MG63 (cell line): Measurements from ENCODE around the gene EVC2. TPM values are rescaled to one million over a fixed set of nuclear protein-coding genes. Genes with fewer than 3 reads are reported as not detected.

ENCODE experiments used
- DNase-seq: peaks from one replicate; pipeline ENCODE4 v3.0.0-alpha.2; 2020
- H3K27me3 ChIP-seq: fragments of 250-450 bp; sonication (Bioruptor Pico); 2 replicates; pipeline ENCODE4 v1.5.1; 2020; ENCODE audit warnings: mild to moderate bottlenecking, moderate library complexity
- H3K36me3 ChIP-seq: fragments of 250-450 bp; sonication (Bioruptor Pico); 2 replicates; pipeline ENCODE4 v1.5.1; 2020; ENCODE audit warnings: mild to moderate bottlenecking, moderate library complexity
- H3K4me3 ChIP-seq: fragments of 250-450 bp; sonication (Bioruptor Pico); 2 replicates; pipeline ENCODE4 v1.5.1; 2020; ENCODE audit warnings: mild to moderate bottlenecking, moderate library complexity
- H3K9me3 ChIP-seq: fragments of 250-450 bp; sonication (Bioruptor Pico); 2 replicates; pipeline ENCODE4 v1.5.1; 2020; ENCODE audit warnings: mild to moderate bottlenecking, moderate library complexity
- total RNA-seq: library from RNA; depleted of rRNA; stranded (reverse); fragments of >200 nt; shearing (Covaris generic); gene quantifications from 2 replicates; pipeline ENCODE4 v1.2.3, GENCODE V29; 2014; ENCODE audit warnings: low replicate concordance

The EVC2 gene
- total RNA-seq, 1 experiment from 2014 or later = not detected

DNA sequence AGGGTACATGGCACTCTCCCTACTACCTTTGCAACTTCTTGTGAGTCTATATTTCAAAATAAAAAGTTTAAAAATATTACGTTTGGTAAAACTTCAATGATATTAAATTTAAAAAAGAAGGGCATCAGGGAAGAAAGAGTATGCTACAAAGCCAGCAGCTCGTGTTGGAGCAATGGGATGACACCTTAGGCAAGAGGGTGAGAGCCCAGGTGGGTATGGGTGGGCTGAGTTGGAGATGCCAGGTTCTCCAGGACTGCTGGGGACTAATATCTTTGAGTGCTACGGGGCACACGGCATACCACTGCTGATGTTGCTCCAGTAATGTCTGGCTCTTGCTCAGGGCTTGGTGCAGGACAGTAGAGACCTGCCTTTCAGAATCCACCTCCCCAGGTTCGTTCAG is 132.4 kb downstream of the EVC2 start:
- Histone ChIP-seq H3K27me3 (no peaks in the 10 kb centered on the region), H3K4me3 (no peak overlapping the region), H3K36me3 (no peaks in the 10 kb centered on the region), H3K9me3 (no peaks in the 10 kb centered on the region)
- no peak for DNase-seq

DNA sequence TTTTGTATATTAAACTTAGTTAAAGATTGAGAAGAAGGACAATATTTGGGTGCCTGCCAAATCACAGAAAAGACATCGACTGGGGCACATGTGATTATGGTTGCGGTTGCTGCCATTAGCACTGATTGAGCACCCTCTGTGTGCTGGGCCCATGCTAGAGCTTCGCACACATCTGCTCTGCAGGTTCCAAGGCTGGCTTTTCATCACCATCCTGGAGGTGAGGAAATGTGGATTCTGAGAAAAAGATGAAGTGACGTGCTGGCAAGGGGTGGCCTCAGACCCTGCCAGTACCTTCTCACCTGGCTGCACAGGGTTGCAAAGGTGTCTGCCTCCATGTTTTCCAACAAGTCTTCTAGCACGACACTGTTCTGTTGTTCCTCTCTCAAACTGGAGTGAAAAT is 134.0 kb downstream of the EVC2 start:
- no peak for DNase-seq
- Histone ChIP-seq H3K9me3 (no peaks in the 10 kb centered on the region), H3K4me3 (no peak overlapping the region)

DNA sequence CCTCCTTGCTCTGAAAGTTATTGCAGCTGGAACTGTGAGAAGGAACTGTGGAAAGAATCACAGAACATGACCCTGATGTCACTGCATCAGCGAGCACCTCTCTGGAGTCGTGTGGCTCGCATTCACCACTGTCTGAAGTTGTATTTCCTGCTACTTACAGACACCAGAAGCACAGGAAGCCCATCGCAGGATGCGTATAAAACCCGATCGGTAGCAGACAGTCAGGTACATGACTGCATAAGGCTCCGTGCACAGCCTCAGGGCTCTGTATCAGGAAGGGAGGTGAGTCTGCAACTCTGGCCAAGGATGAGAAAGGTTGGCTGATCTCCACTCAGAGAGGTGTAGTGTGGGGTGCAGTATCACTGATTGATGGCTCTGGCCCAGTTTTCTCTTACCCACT is 134.4 kb downstream of the EVC2 start:
- no peak overlapping the region for H3K4me3 ChIP-seq
- H3K9me3 ChIP-seq = no peaks in the 10 kb centered on the region
- no peak for DNase-seq
- H3K27me3 ChIP-seq = no peaks in the 10 kb centered on the region
- no peaks in the 10 kb centered on the region for H3K36me3 ChIP-seq

More for the DNA sequence above, 134.0 kb downstream of the EVC2 start:
- Histone ChIP-seq H3K36me3 (no peaks in the 10 kb centered on the region), H3K27me3 (no peaks in the 10 kb centered on the region)

DNA sequence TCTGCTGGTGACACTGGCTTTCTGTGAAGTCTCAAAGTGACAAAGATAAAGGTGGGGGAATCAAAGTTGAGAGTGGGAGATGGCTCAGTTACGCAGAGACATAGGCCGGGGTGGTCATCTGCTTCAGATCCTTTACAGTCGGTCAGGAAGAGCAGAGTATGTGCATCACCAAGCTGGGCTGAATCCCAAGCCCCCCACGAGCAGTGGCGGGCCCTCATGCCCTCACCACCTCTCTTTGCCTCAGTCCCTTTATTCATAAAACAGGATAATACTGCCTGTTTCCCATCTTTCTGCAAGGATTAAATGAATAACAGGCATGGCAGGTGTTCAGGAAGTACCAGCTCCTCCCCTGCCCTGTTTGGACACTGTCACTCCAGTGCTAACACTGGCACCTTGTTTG is 135.6 kb downstream of the EVC2 start:
- H3K27me3 ChIP-seq = no peaks in the 10 kb centered on the region
- no peaks in the 10 kb centered on the region for H3K36me3 ChIP-seq
- no peaks in the 10 kb centered on the region for H3K9me3 ChIP-seq
- no peak overlapping the region for H3K4me3 ChIP-seq
- DNase-seq = no peak

DNA sequence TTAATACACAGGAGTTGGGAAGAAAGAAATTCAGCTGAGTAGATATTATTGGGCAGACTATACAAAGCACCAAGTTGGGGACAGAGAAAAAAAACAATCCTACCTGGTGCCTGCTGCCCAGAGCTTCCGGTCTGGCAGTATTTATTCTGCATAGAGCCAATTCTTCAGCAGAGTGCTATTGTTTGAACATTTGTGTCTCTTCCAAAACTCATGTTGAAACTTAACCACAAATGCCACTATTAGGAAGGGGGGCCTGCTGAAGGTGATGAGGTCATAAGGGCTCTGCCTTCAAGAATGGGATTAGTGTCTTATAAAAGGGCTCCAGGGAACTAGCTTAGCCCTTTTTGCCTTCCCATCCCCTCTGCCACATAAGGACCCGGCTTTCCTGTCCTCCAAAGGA is 136.2 kb downstream of the EVC2 start:
- DNase-seq = no peak
- Histone ChIP-seq H3K27me3 (no peaks in the 10 kb centered on the region), H3K36me3 (no peaks in the 10 kb centered on the region), H3K4me3 (no peak overlapping the region), H3K9me3 (no peaks in the 10 kb centered on the region)

DNA sequence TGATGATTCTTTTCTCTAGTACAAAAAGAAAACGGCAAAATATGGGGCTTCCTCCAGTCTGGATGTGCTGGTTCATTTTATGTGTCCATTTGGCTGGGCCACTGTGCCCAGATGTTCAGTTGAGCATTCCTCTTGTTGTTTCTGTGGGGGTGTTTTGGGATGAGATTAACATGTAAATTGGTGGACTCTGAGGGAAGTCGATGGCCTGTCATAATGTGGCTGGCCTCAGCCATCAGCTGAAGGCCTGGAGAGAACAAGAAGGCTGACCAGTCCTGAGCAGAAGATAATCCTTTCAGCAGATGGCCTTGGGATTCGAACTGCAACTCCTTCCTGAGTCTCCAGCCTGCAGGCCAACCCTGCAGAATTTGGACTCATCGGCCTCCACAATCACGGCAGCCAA is 136.7 kb downstream of the EVC2 start:
- Histone ChIP-seq H3K36me3 (no peaks in the 10 kb centered on the region), H3K4me3 (no peak overlapping the region), H3K9me3 (no peaks in the 10 kb centered on the region), H3K27me3 (no peaks in the 10 kb centered on the region)
- no peak for DNase-seq

DNA sequence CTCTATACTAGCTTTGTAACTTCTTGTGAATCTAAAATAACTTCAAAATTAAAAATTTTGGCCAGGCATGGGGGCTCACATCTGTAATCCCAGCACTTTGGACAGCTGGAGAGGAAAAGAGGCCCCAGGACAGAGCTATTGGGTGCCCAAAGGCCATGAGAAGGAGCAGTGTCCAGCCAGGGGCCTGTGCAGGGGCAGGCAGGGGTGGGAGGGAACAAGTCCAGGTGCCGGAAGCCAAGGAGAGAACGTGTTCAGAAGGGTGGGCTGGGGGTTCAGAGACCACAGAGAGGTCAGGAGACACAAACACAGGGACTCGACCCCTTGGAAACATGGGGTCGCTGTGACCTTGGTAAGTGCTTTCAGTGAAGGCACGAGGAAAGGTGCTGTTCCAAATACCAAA is 138.9 kb downstream of the EVC2 start:
- no peak overlapping the region for H3K4me3 ChIP-seq
- no peaks in the 10 kb centered on the region for H3K27me3 ChIP-seq
- no peak for DNase-seq
- H3K36me3 ChIP-seq = no peaks in the 10 kb centered on the region
- no peaks in the 10 kb centered on the region for H3K9me3 ChIP-seq

DNA sequence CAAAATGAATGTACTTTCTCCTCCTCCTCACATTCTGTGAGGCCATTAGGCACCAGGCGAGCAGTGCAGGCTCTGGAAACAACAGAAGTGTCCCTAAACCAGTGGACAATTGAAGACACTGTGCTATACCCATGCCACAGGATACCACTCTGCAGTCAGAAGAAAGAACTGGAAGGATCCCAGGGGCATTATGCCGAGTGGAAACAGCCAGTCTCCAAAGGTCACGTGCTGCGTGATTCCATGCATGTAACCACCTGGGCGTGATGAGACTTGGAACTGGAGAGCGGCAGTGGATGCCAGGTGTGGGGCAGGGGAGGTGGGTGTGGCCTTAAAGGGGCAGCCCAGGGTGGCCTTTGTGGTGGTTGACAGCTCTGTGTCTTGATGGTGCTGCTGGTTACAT is 139.4 kb downstream of the EVC2 start:
- H3K27me3 ChIP-seq = no peaks in the 10 kb centered on the region

DNA sequence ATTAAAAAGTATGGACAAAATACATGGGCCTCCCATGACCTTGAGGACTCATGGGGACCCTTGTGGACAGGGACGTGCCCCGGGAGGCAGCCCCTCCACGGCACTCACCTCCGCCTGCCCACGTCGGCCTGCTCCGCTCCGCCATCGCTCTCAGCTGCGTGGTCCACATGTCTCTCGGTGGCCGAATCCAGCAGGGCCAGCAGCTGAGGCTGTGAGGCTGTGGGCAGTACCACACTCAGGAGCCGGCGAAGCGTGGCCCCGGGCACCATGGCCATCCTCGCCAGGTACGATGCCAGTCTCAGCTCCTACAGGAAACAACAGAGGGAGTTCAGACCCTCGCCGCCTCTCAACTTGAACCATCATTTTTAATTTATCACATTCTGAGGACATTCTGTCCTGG is 140.0 kb downstream of the EVC2 start:
- H3K27me3 ChIP-seq = no peaks in the 10 kb centered on the region
- H3K9me3 ChIP-seq = no peaks in the 10 kb centered on the region
- H3K4me3 ChIP-seq = no peak overlapping the region

More for the DNA sequence above, 139.4 kb downstream of the EVC2 start:
- no peak for DNase-seq
- Histone ChIP-seq H3K4me3 (no peak overlapping the region), H3K9me3 (no peaks in the 10 kb centered on the region), H3K36me3 (no peaks in the 10 kb centered on the region)

DNA sequence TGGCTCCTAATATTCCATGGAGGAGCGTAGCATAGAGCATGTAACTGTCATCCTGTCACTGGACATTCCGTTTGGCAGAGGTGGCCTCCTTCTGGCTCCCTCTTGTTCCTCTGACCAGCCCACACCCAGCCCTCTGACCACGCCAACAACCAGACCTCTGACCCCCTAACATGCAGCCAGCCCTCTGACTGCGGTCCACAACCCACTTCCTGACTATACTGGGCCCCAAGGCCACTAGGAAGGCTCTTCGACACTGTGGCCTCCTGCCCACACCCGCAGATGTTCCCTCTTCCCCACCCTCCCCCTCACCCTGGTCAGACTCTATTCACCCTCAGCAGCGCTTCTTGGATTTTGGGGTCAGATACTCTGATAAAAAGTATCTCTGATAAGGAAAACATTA is 141.4 kb downstream of the EVC2 start:
- DNase-seq = no peak
- Histone ChIP-seq H3K4me3 (no peak overlapping the region), H3K9me3 (no peaks in the 10 kb centered on the region), H3K27me3 (no peaks in the 10 kb centered on the region), H3K36me3 (no peaks in the 10 kb centered on the region)

More for the DNA sequence above, 140.0 kb downstream of the EVC2 start:
- H3K36me3 ChIP-seq = no peaks in the 10 kb centered on the region
- DNase-seq = no peak

DNA sequence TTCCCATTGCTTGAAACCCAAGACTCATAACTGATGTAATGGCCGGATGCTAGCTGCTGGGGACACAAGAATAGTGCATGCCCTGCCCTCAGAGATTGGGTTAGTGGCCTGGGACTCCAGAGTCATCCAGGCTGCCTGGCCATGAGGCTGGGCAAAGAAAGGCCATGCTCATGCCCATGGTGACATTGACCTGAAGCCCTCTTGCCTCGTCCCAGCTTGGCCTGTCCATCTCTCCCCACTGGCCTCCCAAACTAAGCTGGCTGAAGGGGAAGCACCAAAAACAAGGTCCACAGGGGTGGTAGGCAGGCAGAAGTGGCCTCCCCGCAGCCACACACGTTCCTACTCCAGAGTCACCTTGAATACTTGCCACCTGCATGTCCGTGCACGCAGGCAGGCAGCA is 141.8 kb downstream of the EVC2 start:
- Histone ChIP-seq H3K27me3 (no peaks in the 10 kb centered on the region), H3K36me3 (no peaks in the 10 kb centered on the region), H3K4me3 (no peak overlapping the region), H3K9me3 (no peaks in the 10 kb centered on the region)
- no peak for DNase-seq

DNA sequence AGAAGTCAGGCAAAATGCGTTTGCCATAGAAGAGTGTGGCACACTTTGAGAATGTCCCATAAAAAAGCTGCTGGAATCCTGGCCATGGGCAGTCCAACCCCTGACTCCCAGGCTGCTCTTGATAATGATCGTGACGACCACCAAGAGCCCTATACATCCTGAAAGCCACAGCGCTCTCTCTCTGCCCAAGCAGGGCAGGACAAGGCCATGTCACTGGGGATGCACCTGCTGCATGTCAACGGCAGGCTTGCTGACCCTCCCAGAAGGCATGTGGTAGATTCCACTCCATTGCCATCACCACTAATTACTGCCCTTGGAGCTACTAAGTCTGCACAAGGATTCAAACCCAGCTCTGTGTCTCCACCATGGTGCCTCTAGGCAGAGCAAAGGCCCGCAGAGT is 144.5 kb downstream of the EVC2 start:
- H3K36me3 ChIP-seq = no peaks in the 10 kb centered on the region
- H3K4me3 ChIP-seq = no peak overlapping the region
- no peaks in the 10 kb centered on the region for H3K9me3 ChIP-seq
- no peaks in the 10 kb centered on the region for H3K27me3 ChIP-seq
- no peak for DNase-seq

DNA sequence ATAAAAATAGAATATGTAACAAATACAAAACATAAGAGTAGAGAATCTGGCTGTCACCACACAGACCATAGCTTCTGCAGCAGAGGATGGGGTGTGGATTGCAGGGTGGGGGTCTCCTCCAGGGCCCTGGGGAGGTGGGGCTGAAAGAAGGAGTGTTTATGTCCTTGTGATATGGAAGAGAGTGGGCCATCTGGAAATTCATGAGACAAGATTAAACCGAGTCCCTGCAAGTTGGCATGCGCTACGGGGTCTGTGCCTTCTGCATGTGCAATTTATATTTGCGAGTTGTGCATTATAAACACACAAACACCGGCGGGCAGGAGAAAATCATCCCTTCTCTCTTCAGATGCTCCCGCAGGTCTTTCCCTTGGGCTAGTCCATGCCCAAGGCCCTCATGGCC is 145.9 kb downstream of the EVC2 start:
- Histone ChIP-seq H3K9me3 (no peaks in the 10 kb centered on the region), H3K36me3 (no peaks in the 10 kb centered on the region), H3K4me3 (no peak overlapping the region), H3K27me3 (no peaks in the 10 kb centered on the region)
- DNase-seq = no peak

DNA sequence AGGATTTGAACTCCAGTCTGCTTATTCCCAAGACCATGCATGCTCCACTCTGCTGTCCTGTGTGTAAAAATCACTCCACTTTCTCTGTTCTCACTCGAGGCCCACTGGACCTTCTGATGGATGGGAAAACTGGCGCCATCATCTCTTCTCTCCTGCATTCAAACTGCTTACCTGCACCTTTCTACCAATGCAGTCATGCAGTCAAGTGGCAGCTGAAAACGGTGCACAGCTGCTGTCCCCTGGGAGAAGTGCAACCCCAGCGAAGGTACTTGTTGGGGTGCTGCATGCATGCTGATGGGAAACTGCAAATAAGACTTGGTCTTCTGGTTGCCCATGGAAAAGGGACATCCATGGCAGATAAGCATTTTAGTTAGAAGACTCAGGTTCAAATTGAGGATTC is 147.1 kb downstream of the EVC2 start:
- Histone ChIP-seq H3K9me3 (no peaks in the 10 kb centered on the region), H3K27me3 (no peaks in the 10 kb centered on the region), H3K36me3 (no peaks in the 10 kb centered on the region), H3K4me3 (no peak overlapping the region)
- no peak for DNase-seq

DNA sequence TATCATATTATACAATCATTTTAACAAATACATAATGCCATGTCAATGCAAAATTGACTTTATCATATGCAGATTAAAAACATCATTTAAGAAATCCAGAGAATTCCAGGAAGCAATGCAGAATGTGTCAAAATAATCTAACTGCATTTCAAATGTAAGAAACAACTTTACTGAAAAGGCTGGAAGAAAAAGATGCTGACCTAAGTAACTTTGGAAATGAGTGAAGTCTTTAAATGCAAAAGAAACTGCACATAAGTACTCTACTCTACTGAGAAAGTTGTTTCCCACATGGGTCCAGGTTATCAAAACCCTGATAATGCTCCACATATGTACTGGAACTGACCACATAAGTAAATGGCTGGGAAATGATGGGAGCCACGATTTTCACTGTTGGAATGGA is 149.9 kb downstream of the EVC2 start:
- H3K36me3 ChIP-seq = no peaks in the 10 kb centered on the region
- H3K27me3 ChIP-seq = no peaks in the 10 kb centered on the region
- no peak overlapping the region for H3K4me3 ChIP-seq
- no peaks in the 10 kb centered on the region for H3K9me3 ChIP-seq
- no peak for DNase-seq

DNA sequence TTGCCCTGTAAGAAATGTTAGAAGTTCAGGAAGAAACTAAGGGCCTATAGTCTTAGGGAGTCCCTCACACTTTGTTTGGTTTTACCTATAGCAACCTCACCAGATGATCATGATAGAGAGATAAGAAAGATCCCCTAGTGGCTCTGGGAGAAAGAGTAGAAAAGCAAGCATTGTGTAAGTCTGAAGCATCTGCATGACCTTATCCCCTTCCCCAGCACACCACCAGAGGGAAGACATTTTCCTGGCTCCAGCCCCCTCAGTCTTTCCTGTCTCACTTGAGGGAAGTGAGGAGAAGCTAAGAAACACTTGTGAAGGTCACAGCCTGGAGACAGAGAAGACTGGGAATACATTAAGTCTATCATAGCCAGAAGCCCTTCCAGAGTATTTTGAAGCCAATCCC is 154.0 kb downstream of the EVC2 start:
- no peaks in the 10 kb centered on the region for H3K36me3 ChIP-seq

DNA sequence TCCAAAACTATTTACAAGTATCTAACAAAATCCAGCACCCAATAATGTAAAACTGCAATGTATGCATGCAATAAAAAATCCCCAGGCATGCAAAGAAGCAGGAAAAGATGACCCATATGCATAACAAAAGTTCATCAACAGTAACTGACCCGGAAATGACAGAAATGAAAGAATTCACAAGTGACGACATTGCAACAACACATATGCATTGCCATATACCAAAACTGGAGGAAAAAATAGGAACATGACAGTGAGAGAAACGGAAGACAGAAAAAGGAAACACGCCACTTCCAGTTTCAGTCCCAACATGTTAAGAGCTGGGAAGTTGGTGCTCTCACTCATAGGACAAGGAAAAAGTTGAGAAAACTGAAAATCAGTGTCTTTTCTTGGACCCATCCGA is 154.6 kb downstream of the EVC2 start:
- no peak overlapping the region for H3K4me3 ChIP-seq
- H3K9me3 ChIP-seq = no peaks in the 10 kb centered on the region
- H3K36me3 ChIP-seq = no peaks in the 10 kb centered on the region
- no peak for DNase-seq
- no peaks in the 10 kb centered on the region for H3K27me3 ChIP-seq

More for the DNA sequence above, 154.0 kb downstream of the EVC2 start:
- no peak for DNase-seq
- Histone ChIP-seq H3K9me3 (no peaks in the 10 kb centered on the region), H3K4me3 (no peak overlapping the region), H3K27me3 (no peaks in the 10 kb centered on the region)

DNA sequence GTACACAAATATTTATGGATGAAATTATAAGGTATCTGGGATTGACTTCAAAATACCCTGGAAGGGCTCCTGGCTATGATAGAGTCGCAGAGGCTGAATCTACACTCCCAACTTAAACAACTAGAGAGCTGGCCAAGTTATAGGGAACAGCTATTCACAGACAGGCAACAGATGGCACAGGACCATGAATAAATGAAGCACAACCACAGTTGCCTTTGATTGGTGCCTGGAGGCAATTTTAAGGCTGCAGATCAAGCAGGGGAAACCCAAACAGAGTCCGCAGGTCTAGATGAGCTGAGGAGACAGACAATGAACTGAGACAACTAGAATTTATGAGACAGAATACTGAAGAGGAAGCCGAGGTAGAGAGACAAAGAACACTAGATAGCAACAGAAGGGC is 155.9 kb downstream of the EVC2 start:
- Histone ChIP-seq H3K27me3 (no peaks in the 10 kb centered on the region), H3K9me3 (no peaks in the 10 kb centered on the region), H3K36me3 (no peaks in the 10 kb centered on the region), H3K4me3 (no peak overlapping the region)
- DNase-seq = no peak

DNA sequence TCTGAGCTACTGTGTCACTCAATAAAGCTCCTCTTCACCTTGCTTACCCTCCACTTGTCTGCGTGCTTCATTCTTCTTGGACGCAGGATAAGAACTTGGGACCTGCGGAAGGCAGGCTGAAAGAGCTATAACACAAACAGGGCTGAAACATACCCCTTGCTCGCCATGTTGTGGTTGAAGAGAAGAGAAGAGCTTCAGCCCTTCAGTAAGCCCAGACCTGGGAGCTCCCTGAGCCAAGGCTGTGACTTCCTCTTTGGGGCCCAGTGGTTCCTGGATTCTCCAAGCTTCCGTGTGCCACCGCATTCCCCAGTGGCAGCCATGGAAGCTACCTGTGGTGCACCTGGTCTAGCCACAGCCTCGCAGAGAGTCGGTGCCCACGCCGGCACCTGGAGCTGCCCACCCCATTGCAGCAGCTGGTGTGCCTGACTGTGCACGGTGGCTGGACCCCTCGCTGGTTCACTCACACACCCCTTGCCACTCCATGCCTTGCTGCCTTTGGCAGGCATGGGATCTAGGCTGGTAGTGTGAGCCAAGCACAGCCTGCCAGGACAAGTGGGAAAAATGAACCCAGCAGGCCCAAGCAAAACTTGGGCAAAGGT is 160.6 kb downstream of the EVC2 start:
- no peak for DNase-seq
- Histone ChIP-seq H3K27me3 (no peaks in the 10 kb centered on the region), H3K9me3 (no peaks in the 10 kb centered on the region), H3K36me3 (no peaks in the 10 kb centered on the region), H3K4me3 (no peak overlapping the region)
